HepG2 (cell line): ENCODE data around the gene DNAJC5. TPM values are rescaled to one million over a fixed set of nuclear protein-coding genes. Genes with fewer than 3 reads are reported as not detected.

Experiments used
- ATAC-seq: fragments of 200-7000 bp; cut with Tn5 transposase; 3 replicates; pipeline ENCODE4 v1.9.1; 2020; ENCODE audit warnings: mild to moderate bottlenecking, moderate library complexity
- BruUV-seq: library from RNA; stranded (reverse); fragments of 400-500 nt; replicated peaks from 2 replicates; lab custom pipeline; 2021; lab: Mats Ljungman, UMichigan
- CTCF ChIA-PET: fragments of 300-600 bp; formaldehyde crosslinking; extraction: SDS; loops from one replicate; lab custom pipeline; 2021; ENCODE audit warnings: low total read pairs, inconsistent platforms, low intra/inter-chr PET ratio; lab: Yijun Ruan, JAX
- POLR2A ChIA-PET: fragments of 350-600 bp; sonication (Branson Sonifier 250); formaldehyde crosslinking; loops from one replicate; lab custom pipeline; 2020; ENCODE audit warnings: antibody characterized with exemption, inconsistent platforms; lab: Yijun Ruan, JAX
- DNase-seq: peaks from one replicate; pipeline ENCODE4 v3.0.0-alpha.2; 2015; ENCODE audit warnings: low spot score
- FAIRE-seq: peaks from 3 replicates; lab custom pipeline; 2011; peaks lifted over from hg19 to GRCh38; lab: Jason Lieb, UNC
- H2AFZ ChIP-seq: one replicate; pipeline ENCODE4 v1.6.1; 2011; ENCODE audit warnings: low read length, inconsistent platforms
- H3K27ac ChIP-seq: fragments of 300-600 bp; 3 replicates; pipeline ENCODE4 v1.8.0; 2011; ENCODE audit warnings: mixed run types, mild to moderate bottlenecking, mixed read lengths, low read length, inconsistent platforms; ENCODE audit not compliant: insufficient read depth; ENCODE audit errors: extremely low read length
- H3K27me3 ChIP-seq, 2 experiments: fragments of 200-600 bp in 1 of 2; 2 replicates in 1 of 2; 3 replicates in 1 of 2; pipeline versions ENCODE4 v1.6.0 to v1.8.0; 2011; ENCODE audit warnings: low read length in 2 of 2, mild to moderate bottlenecking in 2 of 2, moderate library complexity in 2 of 2, inconsistent platforms in 1 of 2; ENCODE audit not compliant: insufficient read depth in 2 of 2, control insufficient read depth in 1 of 2
- H3K36me3 ChIP-seq, 2 experiments: fragments of 200-600 bp in 1 of 2; replicated peaks in 1 of 2; 2 replicates in 1 of 2; 3 replicates in 1 of 2; pipeline versions ENCODE4 v1.5.1 to v1.8.0; 2011; ENCODE audit warnings: low read length in 2 of 2, inconsistent platforms in 1 of 2; ENCODE audit not compliant: insufficient read depth in 2 of 2, control insufficient read depth in 1 of 2
- H3K4me1 ChIP-seq: 2 replicates; pipeline ENCODE4 v1.5.1; 2012; ENCODE audit warnings: low read length, inconsistent platforms; ENCODE audit not compliant: insufficient read depth
- H3K4me2 ChIP-seq: 2 replicates; pipeline ENCODE4 v1.6.0; 2011; ENCODE audit warnings: low read depth, low read length, inconsistent platforms
- H3K4me3 ChIP-seq, 3 experiments: fragments of 200-600 bp in 1 of 3; sonication (generic), shearing (Covaris generic) in 1 of 3; replicated peaks in 1 of 3; 2 replicates each; pipeline ENCODE4 v1.5.1; 2011 to 2016; ENCODE audit warnings: low read length in 3 of 3, inconsistent platforms in 2 of 3, low read depth in 2 of 3, mild to moderate bottlenecking in 2 of 3, control low read depth in 1 of 3, mixed read lengths in 1 of 3; ENCODE audit not compliant: insufficient read depth in 1 of 3
- H3K79me2 ChIP-seq: one replicate; pipeline ENCODE4 v1.6.1; 2011; ENCODE audit warnings: low read length, inconsistent platforms; ENCODE audit not compliant: insufficient read depth
- H3K9ac ChIP-seq: 2 replicates; pipeline ENCODE4 v1.6.0; 2011; ENCODE audit warnings: mild to moderate bottlenecking, low read depth, low read length, inconsistent platforms; ENCODE audit not compliant: insufficient read depth
- H3K9me3 ChIP-seq: 2 replicates; pipeline ENCODE4 v1.5.1; 2012; ENCODE audit warnings: mild to moderate bottlenecking, low read length
- H4K20me1 ChIP-seq: 2 replicates; pipeline ENCODE4 v1.6.0; 2011; ENCODE audit warnings: inconsistent platforms, mild to moderate bottlenecking, low read length, moderate library complexity; ENCODE audit not compliant: insufficient read depth
- AHR ChIP-seq: IDR thresholded peaks from 2 replicates; pipeline ENCODE4 v1.6.1; 2018; ENCODE audit warnings: missing genetic modification reagents, missing compliant biosample characterization
- FOXK2 ChIP-seq: fragments of 450-650 bp; IDR thresholded peaks from 2 replicates; pipeline ENCODE4 v1.6.1; 2016
- JUND ChIP-seq: sonication (generic); formaldehyde crosslinking; IDR thresholded peaks from 2 replicates; pipeline ENCODE4 v1.8.0; 2022; ENCODE audit warnings: mild to moderate bottlenecking, missing genetic modification reagents
- MAZ ChIP-seq, 2 experiments: sonication (generic) in 1 of 2; formaldehyde crosslinking in 1 of 2; IDR thresholded peaks; 2 replicates each; pipeline versions ENCODE4 v1.5.0 to v1.6.1; 2012 to 2020; ENCODE audit warnings: low read depth in 2 of 2, mild to moderate bottlenecking in 2 of 2, borderline replicate concordance in 1 of 2, improper control_type of control experiment in 1 of 2, low read length in 1 of 2, missing genetic modification reagents in 1 of 2, moderate library complexity in 1 of 2
- REXO4 ChIP-seq: sonication (generic); formaldehyde crosslinking; IDR thresholded peaks from 2 replicates; pipeline ENCODE4 v1.8.0; 2022; ENCODE audit warnings: missing genetic modification reagents, mild to moderate bottlenecking, borderline replicate concordance
- RFXAP ChIP-seq: sonication (generic); formaldehyde crosslinking; IDR thresholded peaks from 2 replicates; pipeline ENCODE4 v1.4.0; 2020; ENCODE audit warnings: missing genetic modification reagents, borderline replicate concordance
- SOX13 ChIP-seq, 3 experiments: fragments of 450-650 bp in 1 of 3; sonication (generic) in 1 of 3; formaldehyde crosslinking in 1 of 3; IDR thresholded peaks in 2 of 3; conservative IDR thresholded peaks in 1 of 3; 2 replicates each; pipeline versions ENCODE4 v1.5.0 to v1.6.1; 2016 to 2020; ENCODE audit warnings: antibody characterized with exemption in 1 of 3, mild to moderate bottlenecking in 1 of 3, missing compliant biosample characterization in 1 of 3, missing genetic modification reagents in 1 of 3, moderate library complexity in 1 of 3
- SP4 ChIP-seq: sonication (generic); formaldehyde crosslinking; IDR thresholded peaks from 2 replicates; pipeline ENCODE4 v1.8.1; 2023; ENCODE audit warnings: mild to moderate bottlenecking, missing genetic modification reagents
- TOPORS ChIP-seq: sonication (generic); formaldehyde crosslinking; IDR thresholded peaks from 2 replicates; pipeline ENCODE4 v1.8.0; 2023; ENCODE audit warnings: mild to moderate bottlenecking, missing genetic modification reagents
- UBTF ChIP-seq: sonication (generic); formaldehyde crosslinking; IDR thresholded peaks from 2 replicates; pipeline ENCODE4 v1.4.0; 2020; ENCODE audit warnings: mild to moderate bottlenecking, missing genetic modification reagents
- ZC3H13 ChIP-seq: sonication (generic); formaldehyde crosslinking; IDR thresholded peaks from 2 replicates; pipeline ENCODE4 v1.8.1; 2023; ENCODE audit warnings: mild to moderate bottlenecking, missing genetic modification reagents, moderate library complexity
- ZFY ChIP-seq: sonication (generic); formaldehyde crosslinking; IDR thresholded peaks from 2 replicates; pipeline ENCODE4 v1.4.0; 2020; ENCODE audit warnings: missing genetic modification reagents
- ZMYM2 ChIP-seq: sonication (generic); formaldehyde crosslinking; IDR thresholded peaks from 2 replicates; pipeline ENCODE4 v1.8.0; 2022; ENCODE audit warnings: mild to moderate bottlenecking, missing genetic modification reagents
- ZNF121 ChIP-seq: sonication (generic); formaldehyde crosslinking; IDR thresholded peaks from 2 replicates; pipeline ENCODE4 v1.5.0; 2020; ENCODE audit warnings: mild to moderate bottlenecking, missing genetic modification reagents
- ZNF33B ChIP-seq: sonication (generic); formaldehyde crosslinking; IDR thresholded peaks from 2 replicates; pipeline ENCODE4 v1.5.1; 2020; ENCODE audit warnings: mild to moderate bottlenecking, missing genetic modification reagents
- WGBS: methylation state at CpG from one replicate; pipeline ENCODE4 v1.1.6; 2017; ENCODE audit warnings: low lambda C conversion rate; 5-methylcytosine and 5-hydroxymethylcytosine counted together
- in situ Hi-C: cut with HindIII; loops from 2 replicates; pipeline ENCODE4 v1.10.0; 2017; ENCODE audit warnings: low pct_unique_long_range_greater_than_20kb; ENCODE audit not compliant: extremely low pct_ligation_motif_present
- intact Hi-C: fragments of 100-400 bp; cut with micrococcal nuclease; formaldehyde crosslinking; loops from one replicate; pipeline ENCODE4 v1.10.0; 2022; ENCODE audit not compliant: unreplicated experiment
- polyA plus RNA-seq, 8 experiments: library from polyadenylated mRNA; depleted of rRNA in 3 of 8; stranded (reverse) in 7 of 8; unstranded in 1 of 8; fragments of >200 nt; fragmentation: Illumina TruSeq in 4 of 8; extraction: Trizol in 4 of 8; gene quantifications; 2 replicates each; pipeline versions ENCODE4 v1.2.1 to v1.2.3, GENCODE V29; 2011 to 2016; ENCODE audit warnings: low read depth in 4 of 8, missing spikeins in 1 of 8, mixed read lengths in 1 of 8; ENCODE audit not compliant: insufficient read depth in 1 of 8
- total RNA-seq, 5 experiments: library from RNA; depleted of rRNA; stranded (reverse); fragments of >200 nt; fragmentation: Illumina TruSeq; extraction: Trizol; gene quantifications; 2 replicates each; pipeline ENCODE4 v1.2.3, GENCODE V29; 2016; ENCODE audit warnings: low read depth in 1 of 5
- TF ChIP-seq, protein P1 (sequence below): sonication (generic); formaldehyde crosslinking; IDR thresholded peaks from 2 replicates; pipeline ENCODE4 v1.4.0; 2020; ENCODE audit warnings: mild to moderate bottlenecking, missing genetic modification reagents
- TF ChIP-seq, protein P2 (sequence below): sonication (generic); formaldehyde crosslinking; IDR thresholded peaks from 2 replicates; pipeline ENCODE4 v1.5.0; 2020; ENCODE audit warnings: missing genetic modification reagents, mild to moderate bottlenecking, borderline replicate concordance

The DNAJC5 gene
- total and polyA plus RNA-seq, 2 of the 13 experiments (the other 11 are each of a cell fraction or from before 2014, with no cell fraction given): 42.8 to 64.5 TPM

GRCh38 chr20:63973160-63973479 lies 78.2 kb downstream of the DNAJC5 start:
- Histone ChIP-seq H3K9me3 (no peaks in the 10 kb centered on the region), H2AFZ (no peak overlapping the region), H4K20me1 (no peaks in the 10 kb centered on the region; the same call in 1 of the 2 replicates), H3K9ac (no peak overlapping the region), H3K4me1 (peaks cover 55% of the 10 kb centered on the region), H3K4me3 (peak overlapping the region in 2 of 3 experiments; percentile 43 to 75; a peak in 3 of 6 replicates), H3K79me2 (peaks cover 11% of the 10 kb centered on the region), H3K36me3 (no peaks in the 10 kb centered on the region; a peak in 2 of 5 replicates), H3K27ac (peak overlapping the region; percentile 13), H3K4me2 (peak overlapping the region; percentile 91), H3K27me3 (no peaks in the 10 kb centered on the region)
- POLR2A ChIA-PET: interaction anchor here (0.9 to 3.6 kb wide), 15 partner anchors 7 to 436 kb away, joined by 3 to 36 read pairs (median 4); partner anchors contain the start of genes PRPF6, PTK6, TPD52L2 and UCKL1
- peak; percentile 12 for FAIRE-seq
- no peak for ATAC-seq
- intact Hi-C loops (loop anchor here (5.0 kb wide), 1 partner anchor 436 kb away; the partner anchor contains the start of gene PTK6), in situ Hi-C loops (no loop called here)
- DNase-seq: no peak
- CTCF ChIA-PET: interaction anchor here (0.5 to 2.4 kb wide), 8 partner anchors 22 to 435 kb away, joined by 3 to 18 read pairs (median 4); partner anchors contain the start of genes ARFRP1 and ZGPAT
- BruUV-seq: no TSS peak
- WGBS: 46% methylated on average over 1 of the region's 3 CpGs
- 0 out of 2 replicates have a peak, but pooled peaks have one; percentile 19 for TF ChIP-seq JUND (CRISPR knock-in tag)
- TF ChIP-seq SP4 (CRISPR knock-in tag): no peak
- TF ChIP-seq SOX13 (IDR thresholded peaks at IDR 0.05): 0 out of 2 replicates have a peak, but pooled peaks have one; percentile 28
- no peak for TF ChIP-seq SOX13 (CRISPR knock-in tag; conservative IDR thresholded peaks at IDR 0.05 in 1 of 2, IDR thresholded peaks at IDR 0.05 in 1 of 2)
- 0 out of 2 replicates have a peak, but pooled peaks have one; percentile 69 for TF ChIP-seq FOXK2
- 0 out of 2 replicates have a peak, but pooled peaks have one; percentile 19 for TF ChIP-seq TOPORS
- TF ChIP-seq ZNF121 (CRISPR knock-in tag): peak; percentile 98
- no peak for TF ChIP-seq REXO4 (CRISPR knock-in tag)
- TF ChIP-seq, protein P1, sequence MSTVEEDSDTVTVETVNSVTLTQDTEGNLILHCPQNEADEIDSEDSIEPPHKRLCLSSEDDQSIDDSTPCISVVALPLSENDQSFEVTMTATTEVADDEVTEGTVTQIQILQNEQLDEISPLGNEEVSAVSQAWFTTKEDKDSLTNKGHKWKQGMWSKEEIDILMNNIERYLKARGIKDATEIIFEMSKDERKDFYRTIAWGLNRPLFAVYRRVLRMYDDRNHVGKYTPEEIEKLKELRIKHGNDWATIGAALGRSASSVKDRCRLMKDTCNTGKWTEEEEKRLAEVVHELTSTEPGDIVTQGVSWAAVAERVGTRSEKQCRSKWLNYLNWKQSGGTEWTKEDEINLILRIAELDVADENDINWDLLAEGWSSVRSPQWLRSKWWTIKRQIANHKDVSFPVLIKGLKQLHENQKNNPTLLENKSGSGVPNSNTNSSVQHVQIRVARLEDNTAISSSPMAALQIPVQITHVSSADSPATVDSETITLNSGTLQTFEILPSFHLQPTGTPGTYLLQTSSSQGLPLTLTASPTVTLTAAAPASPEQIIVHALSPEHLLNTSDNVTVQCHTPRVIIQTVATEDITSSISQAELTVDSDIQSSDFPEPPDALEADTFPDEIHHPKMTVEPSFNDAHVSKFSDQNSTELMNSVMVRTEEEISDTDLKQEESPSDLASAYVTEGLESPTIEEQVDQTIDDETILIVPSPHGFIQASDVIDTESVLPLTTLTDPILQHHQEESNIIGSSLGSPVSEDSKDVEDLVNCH (CRISPR knock-in tag): 0 out of 2 replicates have a peak, but pooled peaks have one; percentile 30
- TF ChIP-seq MAZ (IDR thresholded peaks at IDR 0.05; ENCODE audit: borderline replicate concordance, low read depth, low read length): no peak
- no peak for TF ChIP-seq MAZ (CRISPR knock-in tag; IDR thresholded peaks at IDR 0.05; ENCODE audit: low read depth)
- no peak for TF ChIP-seq UBTF
- no peak for TF ChIP-seq ZNF33B
- no peak for TF ChIP-seq RFXAP
- no peak for TF ChIP-seq AHR
- 0 out of 2 replicates have a peak, but pooled peaks have one; percentile 72 for TF ChIP-seq ZC3H13 (CRISPR knock-in tag)
- TF ChIP-seq ZMYM2 (CRISPR knock-in tag): peak; percentile 61; the same call in 1 of the 2 replicates
- no peak for TF ChIP-seq ZFY
- TF ChIP-seq, protein P2, sequence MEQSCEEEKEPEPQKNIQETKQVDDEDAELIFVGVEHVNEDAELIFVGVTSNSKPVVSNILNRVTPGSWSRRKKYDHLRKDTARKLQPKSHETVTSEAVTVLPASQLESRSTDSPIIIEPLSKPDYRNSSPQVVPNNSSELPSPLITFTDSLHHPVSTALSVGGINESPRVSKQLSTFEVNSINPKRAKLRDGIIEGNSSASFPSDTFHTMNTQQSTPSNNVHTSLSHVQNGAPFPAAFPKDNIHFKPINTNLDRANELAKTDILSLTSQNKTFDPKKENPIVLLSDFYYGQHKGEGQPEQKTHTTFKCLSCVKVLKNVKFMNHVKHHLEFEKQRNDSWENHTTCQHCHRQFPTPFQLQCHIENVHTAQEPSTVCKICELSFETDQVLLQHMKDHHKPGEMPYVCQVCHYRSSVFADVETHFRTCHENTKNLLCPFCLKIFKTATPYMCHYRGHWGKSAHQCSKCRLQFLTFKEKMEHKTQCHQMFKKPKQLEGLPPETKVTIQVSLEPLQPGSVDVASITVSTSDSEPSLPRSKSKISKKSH (CRISPR knock-in tag): 0 out of 2 replicates have a peak, but pooled peaks have one; percentile 5
